ENCODE results near the gene ACSL5.

The ACSL5 gene

GRCh38 chr10:112373912-112374338 lies at the start of gene ACSL5:
ACSL5 (plus strand) TSS chr10:112374116; CDS start chr10:112394947, 20,831 bp downstream.
- DNase-seq = no peak

- no peak for DNase-seq
These were observed 46.2 kb upstream of the ACSL5 start for GRCh38 chr10:112327678-112328077.

GRCh38 chr10:112330162-112330561 lies 43.8 kb upstream of the ACSL5 start:
- no peak for DNase-seq

GRCh38 chr10:112330607-112331160 lies 43.2 kb upstream of the ACSL5 start:
- no peak for DNase-seq

- DNase-seq = no peak
These were observed 41.9 kb upstream of the ACSL5 start for GRCh38 chr10:112332022-112332421.

- DNase-seq = no peak
These were observed 41.2 kb upstream of the ACSL5 start for GRCh38 chr10:112332509-112333228.

- no peak for DNase-seq
These were observed 40.5 kb upstream of the ACSL5 start for GRCh38 chr10:112333452-112333851.

GRCh38 chr10:112335111-112335867 lies 38.6 kb upstream of the ACSL5 start:
- DNase-seq = no peak

- no peak for DNase-seq
These were observed 38.0 kb upstream of the ACSL5 start for GRCh38 chr10:112335868-112336265.

- no peak for DNase-seq
These were observed 37.2 kb upstream of the ACSL5 start for GRCh38 chr10:112336556-112337201.

- no peak for DNase-seq
These were observed 35.0 kb upstream of the ACSL5 start for GRCh38 chr10:112338957-112339356.

GRCh38 chr10:112340601-112341000 lies 33.3 kb upstream of the ACSL5 start:
- no peak for DNase-seq

- DNase-seq = no peak
These were observed 30.7 kb upstream of the ACSL5 start for GRCh38 chr10:112343056-112343806.

GRCh38 chr10:112344261-112344660 lies 29.7 kb upstream of the ACSL5 start:
- DNase-seq = no peak

GRCh38 chr10:112345202-112345601 lies 28.7 kb upstream of the ACSL5 start:
- DNase-seq = no peak

GRCh38 chr10:112345743-112346142 lies 28.2 kb upstream of the ACSL5 start:
- no peak for DNase-seq

- no peak for DNase-seq
These were observed 27.1 kb upstream of the ACSL5 start for GRCh38 chr10:112346774-112347173.

GRCh38 chr10:112347709-112348671 lies 25.9 kb upstream of the ACSL5 start:
- no peak for DNase-seq

- no peak for DNase-seq
These were observed 25.2 kb upstream of the ACSL5 start for GRCh38 chr10:112348759-112349158.

GRCh38 chr10:112349521-112350085 lies 24.3 kb upstream of the ACSL5 start:
- no peak for DNase-seq

- DNase-seq = no peak
These were observed 22.8 kb upstream of the ACSL5 start for GRCh38 chr10:112351146-112351545.
